CD14-positive monocyte (primary cell): ENCODE measurements around the gene PTPRC. TPM values are rescaled to one million over a fixed set of nuclear protein-coding genes. Genes with fewer than 3 reads are reported as not detected.

ENCODE experiments used
- DNase-seq, 3 donors: peaks; one replicate each; pipeline ENCODE4 v3.0.0-alpha.2; 2011 to 2022
- H2AFZ ChIP-seq: 2 replicates; pipeline ENCODE4 v1.6.0; 2012; ENCODE audit warnings: mild to moderate bottlenecking, low read depth, low read length, inconsistent platforms; ENCODE audit not compliant: insufficient read depth, poor library complexity, severe bottlenecking
- H3K27ac ChIP-seq, 2 donors: 1 replicate in 1 of 2; 2 replicates in 1 of 2; pipeline ENCODE4 v1.5.1; 2012 to 2013; ENCODE audit warnings: low read length in 2 of 2, control low read depth in 1 of 2, inconsistent platforms in 1 of 2, low read depth in 1 of 2, mild to moderate bottlenecking in 1 of 2
- H3K27me3 ChIP-seq, 2 donors: one replicate each; pipeline versions ENCODE4 v1.6.0 to v1.6.1; 2011 to 2013; ENCODE audit warnings: low read length in 2 of 2; ENCODE audit not compliant: control insufficient read depth in 2 of 2, insufficient read depth in 2 of 2
- H3K36me3 ChIP-seq, 2 donors: replicated peaks in 1 of 2; 1 replicate in 1 of 2; 2 replicates in 1 of 2; pipeline versions ENCODE4 v1.5.1 to v1.6.1; 2012 to 2013; ENCODE audit warnings: low read length in 2 of 2, control low read depth in 1 of 2, inconsistent platforms in 1 of 2, mild to moderate bottlenecking in 1 of 2; ENCODE audit not compliant: insufficient read depth in 2 of 2, control insufficient read depth in 1 of 2
- H3K4me1 ChIP-seq, 2 donors: 1 replicate in 1 of 2; 2 replicates in 1 of 2; pipeline versions ENCODE4 v1.5.1 to v1.6.1; 2012 to 2013; ENCODE audit warnings: low read length in 2 of 2, control low read depth in 1 of 2, inconsistent platforms in 1 of 2, mild to moderate bottlenecking in 1 of 2, moderate library complexity in 1 of 2; ENCODE audit not compliant: insufficient read depth in 2 of 2, control insufficient read depth in 1 of 2
- H3K4me2 ChIP-seq: replicated peaks from 2 replicates; pipeline ENCODE3; 2012; ENCODE audit warnings: low read length, moderate library complexity, mild to moderate bottlenecking; ENCODE audit not compliant: poor library complexity, severe bottlenecking; ENCODE audit errors: extremely low read depth
- H3K4me3 ChIP-seq, 3 experiments: fragments of 200-600 bp in 1 of 3; sonication (generic) in 1 of 3; replicated peaks in 1 of 3; 1 replicate in 2 of 3; 2 replicates in 1 of 3; pipeline ENCODE4 v1.5.1; 2011 to 2013; ENCODE audit warnings: low read length in 3 of 3, mild to moderate bottlenecking in 3 of 3, control low read depth in 2 of 3, low read depth in 2 of 3, inconsistent platforms in 1 of 3, moderate library complexity in 1 of 3
- H3K79me2 ChIP-seq: 2 replicates; pipeline ENCODE4 v1.6.0; 2012; ENCODE audit warnings: mild to moderate bottlenecking, control low read depth, inconsistent platforms, low read length, moderate library complexity; ENCODE audit not compliant: insufficient read depth
- H3K9ac ChIP-seq: 2 replicates; pipeline ENCODE4 v1.6.0; 2017; ENCODE audit warnings: low read length, mild to moderate bottlenecking; ENCODE audit not compliant: insufficient read depth, poor library complexity, severe bottlenecking
- H3K9me3 ChIP-seq, 2 donors: replicated peaks in 1 of 2; 1 replicate in 1 of 2; 2 replicates in 1 of 2; pipeline versions ENCODE4 v1.5.1 to v1.6.1; 2012 to 2013; ENCODE audit warnings: low read length in 2 of 2, control low read depth in 1 of 2; ENCODE audit not compliant: control insufficient read depth in 1 of 2, insufficient read depth in 1 of 2
- H4K20me1 ChIP-seq: 2 replicates; pipeline ENCODE4 v1.6.0; 2012; ENCODE audit warnings: mild to moderate bottlenecking, low read length, control low read depth, moderate library complexity; ENCODE audit not compliant: insufficient read depth
- H3K27ac Mint-ChIP-seq, 7 donors: one replicate each; pipeline ENCODE4 v1.8.0; 2020; ENCODE audit warnings: mild to moderate bottlenecking in 7 of 7, mixed read lengths in 7 of 7, moderate library complexity in 6 of 7, inconsistent platforms in 2 of 7
- H3K27me3 Mint-ChIP-seq, 3 donors: one replicate each; pipeline ENCODE4 v1.8.0; 2021 to 2022; ENCODE audit warnings: low read depth in 3 of 3, mild to moderate bottlenecking in 3 of 3, mixed read lengths in 3 of 3, moderate library complexity in 3 of 3, inconsistent platforms in 1 of 3
- H3K36me3 Mint-ChIP-seq, 2 donors: one replicate each; pipeline ENCODE4 v1.8.0; 2020; ENCODE audit warnings: mixed read lengths in 2 of 2, inconsistent platforms in 1 of 2, mild to moderate bottlenecking in 1 of 2
- H3K4me1 Mint-ChIP-seq: one replicate; pipeline ENCODE4 v1.8.0; 2020; ENCODE audit warnings: mild to moderate bottlenecking, mixed read lengths
- H3K4me3 Mint-ChIP-seq, 2 donors: one replicate each; pipeline ENCODE4 v1.8.0; 2020; ENCODE audit warnings: mild to moderate bottlenecking in 2 of 2, mixed read lengths in 2 of 2, moderate library complexity in 1 of 2
- H3K9me3 Mint-ChIP-seq, 7 donors: one replicate each; pipeline ENCODE4 v1.8.0; 2020 to 2022; ENCODE audit warnings: mixed read lengths in 7 of 7, mild to moderate bottlenecking in 6 of 7, moderate library complexity in 6 of 7, inconsistent platforms in 2 of 7
- WGBS: methylation state at CpG from one replicate; pipeline ENCODE4 v1.1.5; 2013; ENCODE audit warnings: missing lambda C conversion rate; ENCODE audit not compliant: insufficient coverage; 5-methylcytosine and 5-hydroxymethylcytosine counted together
- intact Hi-C, 2 donors: fragments of 100-400 bp; cut with micrococcal nuclease; formaldehyde crosslinking; loops; one replicate each; pipeline versions ENCODE4 v1.15.0 to v1.15.1; 2023
- polyA plus RNA-seq, 3 donors: library from polyadenylated mRNA; depleted of rRNA in 1 of 3; unstranded in 2 of 3; stranded (reverse) in 1 of 3; fragments of 300-500 nt in 2 of 3; fragments of >200 nt in 1 of 3; fragmentation: Illumina TruSeq in 2 of 3; gene quantifications; 1 replicate in 2 of 3; 2 replicates in 1 of 3; pipeline ENCODE4 v1.2.3, GENCODE V29; 2012 to 2021
- TF ChIP-seq, protein P1 (sequence below): fragments of 200-600 bp; IDR thresholded peaks from one replicate; pipeline ENCODE4 v1.8.0; 2022; ENCODE audit warnings: antibody characterized with exemption, mild to moderate bottlenecking

PTPRC gene
- polyA plus RNA-seq, 3 donors, result 410 to 992 (median 667) TPM

DNA sequence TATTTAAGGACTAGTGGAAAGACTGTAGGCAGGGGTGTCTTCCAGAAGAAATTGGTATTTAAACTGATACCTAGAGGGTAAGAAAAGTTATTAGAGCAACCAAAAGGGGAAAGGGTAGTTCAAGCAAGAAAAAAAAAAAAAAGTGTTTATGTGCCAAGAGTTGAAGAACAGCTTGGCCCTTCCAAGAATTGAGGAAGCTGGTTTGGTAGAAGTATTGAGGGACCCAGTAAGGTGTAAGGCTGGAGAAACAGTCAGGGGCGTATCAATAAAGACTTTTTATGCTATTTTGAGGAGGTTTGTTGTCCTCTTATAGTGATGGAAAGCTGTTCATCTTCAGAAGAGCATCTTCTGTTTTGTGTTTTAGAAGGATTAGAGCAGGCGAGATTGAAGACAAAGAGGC is 108.3 kb downstream of the PTPRC start:
- Histone ChIP-seq H3K9me3 (no peaks in the 10 kb centered on the region), H3K4me3 (no peak overlapping the region), H3K27ac (no peak overlapping the region), H4K20me1 (peaks cover 100% of the 10 kb centered on the region), H2AFZ (no peak overlapping the region), H3K79me2 (peaks cover 16% of the 10 kb centered on the region), H3K27me3 (no peaks in the 10 kb centered on the region), H3K9ac (no peak overlapping the region), H3K4me2 (no peak overlapping the region), H3K36me3 (peaks cover 98 to 100% of the 10 kb centered on the region in 2 donors), H3K4me1 (no peaks in the 10 kb centered on the region)
- intact Hi-C loops, result loop anchor here in 1 of 2 donors (5.0 kb wide), 1 partner anchor 35 kb away; no protein-coding TSS in a partner anchor
- whole genome bisulfite sequencing, result 100% methylated on average over 2 of the region's 2 CpGs
- Mint-ChIP-seq H3K27ac (no peak overlapping the region), H3K36me3 (peaks cover 45 to 46% of the 10 kb centered on the region in 2 donors), H3K27me3 (no peaks in the 10 kb centered on the region), H3K9me3 (no peaks in the 10 kb centered on the region), H3K4me3 (no peak overlapping the region), H3K4me1 (peaks cover 3% of the 10 kb centered on the region)
- no peak for DNase-seq
- TF ChIP-seq, protein P1, sequence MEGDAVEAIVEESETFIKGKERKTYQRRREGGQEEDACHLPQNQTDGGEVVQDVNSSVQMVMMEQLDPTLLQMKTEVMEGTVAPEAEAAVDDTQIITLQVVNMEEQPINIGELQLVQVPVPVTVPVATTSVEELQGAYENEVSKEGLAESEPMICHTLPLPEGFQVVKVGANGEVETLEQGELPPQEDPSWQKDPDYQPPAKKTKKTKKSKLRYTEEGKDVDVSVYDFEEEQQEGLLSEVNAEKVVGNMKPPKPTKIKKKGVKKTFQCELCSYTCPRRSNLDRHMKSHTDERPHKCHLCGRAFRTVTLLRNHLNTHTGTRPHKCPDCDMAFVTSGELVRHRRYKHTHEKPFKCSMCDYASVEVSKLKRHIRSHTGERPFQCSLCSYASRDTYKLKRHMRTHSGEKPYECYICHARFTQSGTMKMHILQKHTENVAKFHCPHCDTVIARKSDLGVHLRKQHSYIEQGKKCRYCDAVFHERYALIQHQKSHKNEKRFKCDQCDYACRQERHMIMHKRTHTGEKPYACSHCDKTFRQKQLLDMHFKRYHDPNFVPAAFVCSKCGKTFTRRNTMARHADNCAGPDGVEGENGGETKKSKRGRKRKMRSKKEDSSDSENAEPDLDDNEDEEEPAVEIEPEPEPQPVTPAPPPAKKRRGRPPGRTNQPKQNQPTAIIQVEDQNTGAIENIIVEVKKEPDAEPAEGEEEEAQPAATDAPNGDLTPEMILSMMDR, result no peak

DNA sequence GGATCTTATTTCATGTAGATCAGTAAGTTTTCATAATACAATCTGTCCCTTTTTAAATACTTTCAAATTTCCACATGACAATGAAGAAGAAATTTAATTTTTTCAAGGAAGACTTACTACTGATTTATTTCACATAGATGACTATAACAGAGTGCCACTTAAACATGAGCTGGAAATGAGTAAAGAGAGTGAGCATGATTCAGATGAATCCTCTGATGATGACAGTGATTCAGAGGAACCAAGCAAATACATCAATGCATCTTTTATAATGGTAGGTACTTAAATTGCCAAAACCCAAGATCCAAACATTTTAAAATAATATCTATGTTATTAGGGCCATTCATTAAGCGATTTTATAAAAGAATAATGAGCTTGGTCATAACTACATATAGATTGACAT is 110.4 kb downstream of the PTPRC start:
- TF ChIP-seq, protein P1, result no peak
- peaks cover 100% of the 10 kb centered on the region for H4K20me1 ChIP-seq
- no peak overlapping the region for H3K9ac ChIP-seq
- Mint-ChIP-seq H3K36me3 (peaks cover 49 to 52% of the 10 kb centered on the region in 2 donors), H3K27me3 (no peaks in the 10 kb centered on the region), H3K4me1 (peaks cover 5% of the 10 kb centered on the region), H3K27ac (no peak overlapping the region), H3K4me3 (no peak overlapping the region), H3K9me3 (peaks cover 0 to under 1% (median 0%) of the 10 kb centered on the region in 7 donors)
- H3K27me3 ChIP-seq, result no peaks in the 10 kb centered on the region
- peaks cover 13% of the 10 kb centered on the region for H3K79me2 ChIP-seq
- H3K27ac ChIP-seq, result no peak overlapping the region
- H3K4me3 ChIP-seq, result no peak overlapping the region
- H3K4me2 ChIP-seq, result no peak overlapping the region
- no peak overlapping the region for H2AFZ ChIP-seq
- peaks cover 0 to under 1% of the 10 kb centered on the region in 2 donors for H3K4me1 ChIP-seq
- intact Hi-C loops, result loop anchor here in 1 of 2 donors (5.0 kb wide), 1 partner anchor 37 kb away; no protein-coding TSS in a partner anchor
- H3K36me3 ChIP-seq, result peaks cover 98 to 100% of the 10 kb centered on the region in 2 donors
- DNase-seq, result no peak
- WGBS, result no CpG with 5 or more reads among the region's 1 CpG
- H3K9me3 ChIP-seq, result no peaks in the 10 kb centered on the region
